ENCODE measurements around the gene MTMR6.
"Not testable (repeated sequence)": the region's sequence is repeated elsewhere in the genome, so short reads cannot be mapped to it uniquely, and the experiment has no call there.

Gene MTMR6

GRCh38 chr13:25286969-25287961 is at the start of gene MTMR6:
Gene MTMR6 (minus strand): TSS chr13:25287488. CDS start chr13:25287247, 241 bp downstream.
- peak; percentile 87 for DNase-seq (ENCODE audit: low read depth)

- DNase-seq (ENCODE audit: low read depth), result no peak
Observed at GRCh38 chr13:25335856-25336255, 48.6 kb upstream of the MTMR6 start.

GRCh38 chr13:25330541-25330940 is 43.3 kb upstream of the MTMR6 start:
- DNase-seq (ENCODE audit: low read depth), result no peak

GRCh38 chr13:25329706-25330105 is 42.4 kb upstream of the MTMR6 start:
- DNase-seq (ENCODE audit: low read depth), result no peak

- no peak for DNase-seq (ENCODE audit: low read depth)
Observed at GRCh38 chr13:25324100-25324499, 36.8 kb upstream of the MTMR6 start.

- DNase-seq (ENCODE audit: low read depth), result no peak
Observed at GRCh38 chr13:25319771-25320170, 32.5 kb upstream of the MTMR6 start.

GRCh38 chr13:25318946-25319345 is 31.7 kb upstream of the MTMR6 start:
- DNase-seq (ENCODE audit: low read depth), result not testable (repeated sequence)

GRCh38 chr13:25310891-25311290 is 23.6 kb upstream of the MTMR6 start:
- no peak for DNase-seq (ENCODE audit: low read depth)

GRCh38 chr13:25306671-25307464 is 19.6 kb upstream of the MTMR6 start:
- no peak for DNase-seq (ENCODE audit: low read depth)

GRCh38 chr13:25302121-25302520 is 14.8 kb upstream of the MTMR6 start:
- no peak for DNase-seq (ENCODE audit: low read depth)

- DNase-seq (ENCODE audit: low read depth), result peak; percentile 89
Observed at GRCh38 chr13:25301347-25302113, 14.2 kb upstream of the MTMR6 start, which contains the start of gene NUP58. Gene NUP58 (plus strand): TSS chr13:25301625. CDS start chr13:25301774, 149 bp downstream.

GRCh38 chr13:25300861-25301346 is 13.6 kb upstream of the MTMR6 start:
- no peak for DNase-seq (ENCODE audit: low read depth)

- DNase-seq (ENCODE audit: low read depth), result no peak
Observed at GRCh38 chr13:25295701-25296100, 8.4 kb upstream of the MTMR6 start.

- DNase-seq (ENCODE audit: low read depth), result no peak
Observed at GRCh38 chr13:25295228-25295627, 7.9 kb upstream of the MTMR6 start.

GRCh38 chr13:25292301-25292700 is 5.0 kb upstream of the MTMR6 start:
- DNase-seq (ENCODE audit: low read depth), result no peak

- DNase-seq (ENCODE audit: low read depth), result no peak
Observed at GRCh38 chr13:25291691-25292090, 4.4 kb upstream of the MTMR6 start.

GRCh38 chr13:25288966-25289365 is 1.7 kb upstream of the MTMR6 start:
- DNase-seq (ENCODE audit: low read depth), result no peak

GRCh38 chr13:25286308-25286968 is 850 bp downstream of the MTMR6 start:
- DNase-seq (ENCODE audit: low read depth), result peak; percentile 19

- no peak for DNase-seq (ENCODE audit: low read depth)
Observed at GRCh38 chr13:25281935-25282332, 5.4 kb downstream of the MTMR6 start.

- no peak for DNase-seq (ENCODE audit: low read depth)
Observed at GRCh38 chr13:25281193-25281934, 5.9 kb downstream of the MTMR6 start.
